WTC11 (cell line): ENCODE results near the gene B4GALNT3. TPM values are rescaled to one million over a fixed set of nuclear protein-coding genes. Genes with fewer than 3 reads are reported as not detected.

Experiments used
- ATAC-seq: fragments of 200-7000 bp; cut with Tn5 transposase; 2 replicates; pipeline ENCODE4 v1.10.0; 2021; ENCODE audit warnings: mild to moderate bottlenecking, moderate library complexity
- CTCF ChIA-PET: fragments of 300-600 bp; sonication (Branson Sonifier 250); formaldehyde crosslinking; loops from one replicate; lab custom pipeline; 2021; ENCODE audit warnings: antibody characterized with exemption; lab: Charles Lee
- POLR2A ChIA-PET: fragments of 350-600 bp; sonication (Branson Sonifier 250); formaldehyde crosslinking; loops from one replicate; lab custom pipeline; 2021; ENCODE audit warnings: antibody characterized with exemption; lab: Charles Lee
- DNase-seq: peaks from one replicate; pipeline ENCODE4 v3.0.0; 2021; ENCODE audit warnings: low spot score
- H3K27ac Mint-ChIP-seq: 2 replicates; pipeline ENCODE4 v1.8.0; 2021; ENCODE audit warnings: mixed read lengths
- H3K27me3 Mint-ChIP-seq: 2 replicates; pipeline ENCODE4 v1.8.0; 2021; ENCODE audit warnings: low read depth, mild to moderate bottlenecking, moderate library complexity, mixed read lengths
- H3K36me3 Mint-ChIP-seq: 2 replicates; pipeline ENCODE4 v1.8.0; 2021; ENCODE audit warnings: mixed read lengths
- H3K4me1 Mint-ChIP-seq: 2 replicates; pipeline ENCODE4 v1.8.0; 2022; ENCODE audit warnings: mixed read lengths
- H3K4me3 Mint-ChIP-seq: 2 replicates; pipeline ENCODE4 v1.8.0; 2021; ENCODE audit warnings: mild to moderate bottlenecking, moderate library complexity, mixed read lengths
- H3K9me3 Mint-ChIP-seq: 2 replicates; pipeline ENCODE4 v1.8.0; 2021; ENCODE audit warnings: mixed read lengths
- AR ChIP-seq: fragments of 250-450 bp; sonication (Bioruptor Pico); IDR thresholded peaks from 2 replicates; pipeline ENCODE4 v1.9.0; 2021; ENCODE audit warnings: mild to moderate bottlenecking
- ATF1 ChIP-seq: sonication (generic); formaldehyde crosslinking; IDR thresholded peaks from 2 replicates; pipeline ENCODE4 v1.8.1; 2023; ENCODE audit warnings: mild to moderate bottlenecking, moderate library complexity, missing genetic modification reagents
- CTCF ChIP-seq: fragments of 200-600 bp; IDR thresholded peaks from 2 replicates; pipeline ENCODE4 v1.8.0; 2022; ENCODE audit warnings: antibody characterized with exemption
- EMX1 ChIP-seq: fragments of 250-450 bp; sonication (Bioruptor Pico); IDR thresholded peaks from 2 replicates; pipeline ENCODE4 v1.8.0; 2021; ENCODE audit warnings: mild to moderate bottlenecking
- FOXP1 ChIP-seq: sonication (generic); formaldehyde crosslinking; IDR thresholded peaks from 2 replicates; pipeline ENCODE4 v1.8.0; 2022; ENCODE audit warnings: missing genetic modification reagents, mild to moderate bottlenecking, moderate library complexity, borderline replicate concordance
- HMGXB4 ChIP-seq: sonication (generic); formaldehyde crosslinking; IDR thresholded peaks from 2 replicates; pipeline ENCODE4 v1.8.1; 2023; ENCODE audit warnings: mild to moderate bottlenecking, moderate library complexity, missing genetic modification reagents
- KAT7 ChIP-seq: sonication (generic); formaldehyde crosslinking; IDR thresholded peaks from 2 replicates; pipeline ENCODE4 v1.8.1; 2023; ENCODE audit warnings: missing genetic modification reagents, mild to moderate bottlenecking, borderline replicate concordance
- MLX ChIP-seq: sonication (generic); formaldehyde crosslinking; IDR thresholded peaks from 2 replicates; pipeline ENCODE4 v1.8.1; 2023; ENCODE audit warnings: mild to moderate bottlenecking, missing genetic modification reagents, moderate library complexity
- MYBL2 ChIP-seq: sonication (generic); formaldehyde crosslinking; IDR thresholded peaks from 2 replicates; pipeline ENCODE4 v1.8.1; 2023; ENCODE audit warnings: mild to moderate bottlenecking, moderate library complexity, missing genetic modification reagents
- NFE2L1 ChIP-seq: sonication (generic); formaldehyde crosslinking; IDR thresholded peaks from 2 replicates; pipeline ENCODE4 v1.8.1; 2023; ENCODE audit warnings: missing genetic modification reagents
- PRDM15 ChIP-seq: sonication (generic); formaldehyde crosslinking; IDR thresholded peaks from 2 replicates; pipeline ENCODE4 v1.8.0; 2022; ENCODE audit warnings: missing genetic modification reagents
- SP1 ChIP-seq: sonication (generic); formaldehyde crosslinking; conservative IDR thresholded peaks from 2 replicates; pipeline ENCODE4 v1.8.1; 2022; ENCODE audit warnings: missing genetic modification reagents
- TEAD1 ChIP-seq: sonication (generic); formaldehyde crosslinking; IDR thresholded peaks from 2 replicates; pipeline ENCODE4 v1.8.0; 2022; ENCODE audit warnings: mild to moderate bottlenecking, missing genetic modification reagents
- ZNF317 ChIP-seq: sonication (generic); formaldehyde crosslinking; IDR thresholded peaks from 2 replicates; pipeline ENCODE4 v1.8.1; 2023; ENCODE audit warnings: low read depth, mild to moderate bottlenecking, moderate library complexity, missing genetic modification reagents, borderline replicate concordance
- total RNA-seq: library from RNA; stranded (reverse); gene quantifications from 3 replicates; pipeline ENCODE4 v1.2.3, GENCODE V29; 2021

Gene B4GALNT3
- total RNA-seq, 1 experiment from 2014 or later: 19.0 TPM

- TF ChIP-seq HMGXB4 (CRISPR knock-in tag) (no peak), AR (CRISPR knock-in tag) (no peak), NFE2L1 (CRISPR knock-in tag) (no peak), EMX1 (CRISPR knock-in tag) (no peak), CTCF (no peak), FOXP1 (CRISPR knock-in tag) (no peak), ATF1 (CRISPR knock-in tag) (no peak), KAT7 (CRISPR knock-in tag) (no peak), SP1 (no peak), MLX (CRISPR knock-in tag) (no peak), TEAD1 (no peak), ZNF317 (CRISPR knock-in tag) (no peak), MYBL2 (CRISPR knock-in tag) (no peak), PRDM15 (no peak)
- Mint-ChIP-seq H3K36me3 (peaks cover 7% of the 10 kb centered on the region), H3K4me1 (no peaks in the 10 kb centered on the region; the same call in 1 of the 2 replicates), H3K9me3 (no peaks in the 10 kb centered on the region), H3K27me3 (no peaks in the 10 kb centered on the region), H3K4me3 (no peak overlapping the region), H3K27ac (no peak overlapping the region)
- CTCF ChIA-PET: interaction anchor here (3.5 kb wide), 1 partner anchor 107 kb away, joined by 24 read pairs; no protein-coding TSS in a partner anchor
- no peak for DNase-seq
- no peak for ATAC-seq
- POLR2A ChIA-PET: no interaction called here
Observed at GRCh38 chr12:549476-550082, 89.8 kb downstream of the B4GALNT3 start.
